GM15510 (cell line): ENCODE results near the gene SLC19A1.

Source experiments
- POLR2A ChIP-seq: IDR thresholded peaks from 3 replicates; pipeline ENCODE4 v1.6.1; 2011; ENCODE audit warnings: borderline replicate concordance; ENCODE audit not compliant: insufficient read length; ENCODE audit errors: extremely low read depth

Gene SLC19A1

GRCh38 chr21:45457161-45457831 lies 84.9 kb downstream of the SLC19A1 start:
- TF ChIP-seq POLR2A = no peak

GRCh38 chr21:45456584-45457160 lies 85.6 kb downstream of the SLC19A1 start:
- TF ChIP-seq POLR2A = no peak

DNA sequence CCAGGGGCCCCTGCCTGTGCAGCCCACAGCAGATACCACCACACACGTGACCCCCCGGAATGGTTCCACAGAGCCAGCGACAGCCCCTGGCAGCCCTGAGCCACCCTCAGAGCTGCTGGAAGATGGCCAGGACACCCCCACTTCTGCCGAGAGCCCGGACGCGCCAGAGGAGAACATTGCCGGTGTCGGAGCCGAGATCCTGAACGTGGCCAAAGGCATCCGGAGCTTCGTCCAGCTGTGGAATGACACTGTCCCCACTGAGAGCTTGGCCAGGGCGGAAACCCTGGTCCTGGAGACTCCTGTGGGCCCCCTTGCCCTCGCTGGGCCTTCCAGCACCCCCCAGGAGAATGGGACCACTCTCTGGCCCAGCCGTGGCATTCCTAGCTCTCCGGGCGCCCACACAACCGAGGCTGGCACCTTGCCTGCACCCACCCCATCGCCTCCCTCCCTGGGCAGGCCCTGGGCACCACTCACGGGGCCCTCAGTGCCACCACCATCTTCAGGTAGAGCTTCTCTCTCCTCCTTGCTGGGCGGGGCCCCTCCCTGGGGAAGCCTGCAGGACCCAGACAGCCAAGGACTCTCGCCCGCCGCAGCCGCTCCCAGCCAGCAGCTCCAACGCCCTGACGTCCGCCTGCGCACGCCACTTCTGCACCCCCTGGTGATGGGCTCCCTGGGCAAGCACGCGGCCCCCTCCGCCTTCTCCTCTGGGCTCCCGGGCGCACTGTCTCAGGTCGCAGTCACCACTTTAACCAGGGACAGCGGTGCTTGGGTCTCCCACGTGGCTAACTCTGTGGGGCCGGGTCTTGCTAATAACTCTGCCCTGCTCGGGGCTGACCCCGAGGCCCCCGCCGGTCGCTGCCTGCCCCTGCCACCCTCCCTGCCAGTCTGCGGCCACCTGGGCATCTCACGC lies 86.3 kb downstream of the SLC19A1 start:
- no peak for TF ChIP-seq POLR2A

- TF ChIP-seq POLR2A = no peak
Observed at GRCh38 chr21:45454926-45455673, 87.1 kb downstream of the SLC19A1 start.

GRCh38 chr21:45454060-45454925 lies 87.9 kb downstream of the SLC19A1 start:
- TF ChIP-seq POLR2A = no peak

DNA sequence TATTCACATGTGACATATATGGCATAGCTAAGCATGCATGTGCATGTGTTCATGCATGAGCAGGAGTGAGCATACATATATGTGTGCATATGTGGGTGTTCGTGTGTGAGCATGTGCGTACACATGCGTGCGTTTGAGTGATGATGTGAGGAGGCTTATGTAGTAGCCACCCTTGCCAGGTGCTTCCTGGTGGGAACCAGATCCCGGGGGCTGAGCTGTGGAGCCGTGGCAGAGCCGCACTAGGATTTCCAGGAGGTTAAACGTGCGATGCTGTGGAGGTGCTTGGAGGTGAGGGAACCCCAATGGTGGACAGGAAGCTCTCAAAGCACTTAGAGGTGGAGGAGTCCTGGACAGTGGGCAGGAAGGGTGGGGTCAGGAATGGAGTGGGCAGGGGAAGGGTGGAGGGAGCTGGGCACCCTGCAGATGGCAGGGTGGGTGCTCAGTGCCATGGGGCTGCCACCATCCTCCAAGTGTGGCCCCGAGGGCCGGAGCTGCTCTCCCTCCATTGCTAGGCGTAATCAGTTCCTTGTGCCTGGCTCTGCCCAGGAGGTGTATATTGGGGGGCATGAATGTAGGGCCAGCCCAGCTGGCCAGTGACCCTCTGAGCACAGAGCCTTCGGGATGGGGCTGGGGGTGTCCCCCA lies 88.8 kb downstream of the SLC19A1 start:
- TF ChIP-seq POLR2A = no peak

- TF ChIP-seq POLR2A = no peak
Observed at GRCh38 chr21:45452696-45453307, 89.4 kb downstream of the SLC19A1 start.

GRCh38 chr21:45451771-45452182 lies 90.5 kb downstream of the SLC19A1 start:
- TF ChIP-seq POLR2A = no peak

- TF ChIP-seq POLR2A = no peak
Observed at GRCh38 chr21:45451091-45451740, 91.0 kb downstream of the SLC19A1 start.

DNA sequence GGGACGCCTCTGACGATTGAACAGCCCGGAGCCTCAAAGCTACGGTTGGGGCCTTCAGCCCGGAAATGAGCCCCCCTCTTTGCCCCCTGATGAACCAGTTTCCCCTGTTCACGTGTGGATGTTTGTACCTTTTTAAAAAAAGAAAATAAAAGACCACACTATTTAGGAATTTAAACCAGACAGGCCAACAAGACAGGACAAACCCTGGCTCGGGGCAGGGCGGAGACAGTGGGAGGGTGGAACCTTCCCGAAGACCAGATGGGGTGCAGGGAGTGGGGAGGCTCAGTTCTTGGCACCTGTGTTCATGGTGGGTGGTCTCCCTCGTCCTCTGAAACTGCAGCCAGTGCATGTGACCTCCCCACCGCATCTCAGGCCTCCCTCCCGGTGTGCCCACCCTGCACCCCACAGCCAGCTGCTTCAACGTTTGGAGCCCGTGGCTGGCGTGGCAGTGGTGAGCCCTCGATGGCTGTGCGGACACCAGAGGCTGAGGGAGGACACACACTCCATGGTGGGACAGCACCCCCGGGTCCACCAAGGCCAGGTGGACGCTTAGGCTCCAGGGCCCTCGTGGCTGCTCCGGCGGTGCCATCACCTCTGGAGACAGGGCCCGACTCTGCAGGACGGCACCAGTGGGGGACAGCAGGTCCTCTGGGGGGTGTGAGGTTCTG lies 91.7 kb downstream of the SLC19A1 start:
- no peak for TF ChIP-seq POLR2A

DNA sequence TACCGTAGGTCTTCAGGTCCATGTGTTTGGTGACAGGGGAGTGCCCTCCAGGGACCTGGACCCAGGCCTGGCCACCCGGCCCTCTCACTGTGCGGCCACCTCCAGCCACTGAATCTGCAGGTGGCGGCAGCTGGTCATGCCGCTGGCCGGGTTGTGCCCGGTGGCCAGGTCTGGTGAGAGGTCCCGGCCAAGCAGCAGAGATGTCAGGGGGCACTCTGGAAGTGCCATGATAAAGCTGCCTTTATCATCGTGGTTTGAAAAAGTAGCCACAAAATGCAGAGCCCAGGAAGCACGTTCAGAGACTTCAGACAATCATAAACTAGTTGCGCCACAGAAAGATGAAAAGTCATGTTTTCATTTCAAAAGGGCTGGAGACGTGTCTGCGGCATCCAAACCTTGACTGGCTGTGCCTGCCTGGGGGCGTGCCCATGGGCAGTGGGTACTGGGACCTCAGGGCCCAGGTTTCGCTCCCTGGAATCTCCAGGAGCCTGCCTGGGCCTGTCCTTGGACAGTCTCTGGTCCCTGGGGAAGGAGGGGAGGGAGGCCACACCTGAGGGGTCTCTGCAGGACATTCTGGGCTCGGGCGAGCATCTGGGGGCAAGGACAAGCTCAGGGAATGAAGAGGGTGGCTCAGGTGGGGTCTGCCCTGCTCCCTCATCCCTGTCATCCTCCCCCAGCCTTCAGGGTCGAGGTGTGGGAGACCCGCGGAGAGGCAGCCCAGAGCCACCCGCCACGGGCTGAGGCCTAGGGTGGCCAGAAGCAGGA lies 92.4 kb downstream of the SLC19A1 start:
- TF ChIP-seq POLR2A = no peak

DNA sequence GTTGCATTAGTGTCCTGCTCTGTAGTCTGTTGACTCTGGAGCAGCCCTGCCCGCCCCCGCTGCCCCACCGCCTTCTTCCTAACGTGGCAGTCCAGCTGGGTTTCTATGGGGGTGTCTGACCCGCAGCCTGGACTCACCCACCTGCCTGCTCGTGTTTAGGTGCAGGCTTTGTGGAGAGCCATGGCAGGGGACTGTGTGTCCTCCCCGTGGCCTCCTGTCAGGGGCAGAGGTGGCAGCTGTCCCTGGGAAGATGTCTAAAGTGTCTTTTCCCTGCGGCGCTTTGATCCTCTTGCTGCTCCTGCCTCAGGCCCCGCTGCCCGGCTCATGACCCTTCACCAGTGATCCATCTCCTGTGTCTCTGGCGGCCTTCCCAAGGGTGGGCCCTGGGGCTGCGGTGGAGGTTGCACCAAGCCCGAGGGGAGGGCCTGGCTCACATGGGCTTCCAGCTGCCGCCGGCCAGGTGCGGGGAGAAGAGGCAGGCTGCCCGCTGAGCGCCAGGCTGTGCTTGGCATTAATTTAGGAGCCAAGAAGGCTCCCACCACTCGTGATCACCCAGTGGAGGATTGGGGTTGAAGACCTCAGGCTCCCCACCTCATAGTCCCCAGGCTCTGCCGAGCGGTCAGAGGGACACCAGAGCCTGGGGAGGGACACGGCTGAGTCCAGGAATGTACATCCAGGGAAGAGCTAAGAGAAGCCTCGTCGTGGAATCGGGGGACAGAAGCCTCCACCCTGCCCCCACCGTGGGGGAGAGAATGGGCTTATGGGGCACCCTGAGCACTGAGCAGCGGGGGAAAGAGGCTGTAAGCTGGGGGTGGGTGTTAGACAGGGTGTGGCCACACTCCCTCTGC lies 93.2 kb downstream of the SLC19A1 start:
- no peak for TF ChIP-seq POLR2A
